ENCODE data around the gene WDR46. TPM values are rescaled to one million over a fixed set of nuclear protein-coding genes. Genes with fewer than 3 reads are reported as not detected.
A peak's percentile ranks its signal among the peaks of the same experiment; 100 is the strongest.

The WDR46 gene
- total and polyA plus RNA-seq, 10 of the 15 experiments (the other 5 are each of a cell fraction or from before 2014, with no cell fraction given) = 10.1 to 147 (median 86.0) TPM

- SMC1A ChIA-PET (ENCODE audit: uncharacterized antibody, unreplicated experiment) = interaction anchor here (0.6 to 2.1 kb wide), 6 partner anchors 8 to 21 kb away, joined by 3 to 13 read pairs (median 6); partner anchors contain the start of genes B3GALT4, PFDN6, TAPBP and WDR46
- no peak for DNase-seq (ENCODE audit: low read depth, low spot score)
- in situ Hi-C loops (cut with MboI) = no loop called here
- no peak for TF ChIP-seq EGR1 (IDR thresholded peaks at IDR 0.05; ENCODE audit: borderline replicate concordance in 1 of 2, low read depth in 2 of 2, low read length in 2 of 2)
- TF ChIP-seq SUZ12 (IDR thresholded peaks at IDR 0.05; ENCODE audit: unreplicated experiment) = no peak
- TF ChIP-seq GATAD2B (conservative IDR thresholded peaks at IDR 0.05; ENCODE audit: low read depth) = peak; percentile 31; the same call in 1 of the 2 replicates
- TF ChIP-seq RELB (IDR thresholded peaks at IDR 0.05; ENCODE audit: low read depth) = no peak
- 0 out of 2 replicates have a peak, but pooled peaks have one; percentile 5 for TF ChIP-seq RUNX3 (IDR thresholded peaks at IDR 0.05; ENCODE audit: low read length)
- TF ChIP-seq ATF3 (IDR thresholded peaks at IDR 0.05; ENCODE audit: borderline replicate concordance, extremely low read depth, low read depth, low read length) = peak; percentile 35; the same call in 1 of the 2 replicates
- TF ChIP-seq ETV6 (conservative IDR thresholded peaks at IDR 0.05 in 1 of 2, IDR thresholded peaks at IDR 0.05 in 1 of 2; ENCODE audit: borderline replicate concordance in 1 of 2, low read depth in 1 of 2) = no peak
- TF ChIP-seq ZNF592 (IDR thresholded peaks at IDR 0.05) = no peak
- peak; percentile 95 for TF ChIP-seq SPI1 (IDR thresholded peaks at IDR 0.05; ENCODE audit: borderline replicate concordance, insufficient read depth, low read depth, low read length)
- TF ChIP-seq STAT1 (conservative IDR thresholded peaks at IDR 0.05) = no peak
- TF ChIP-seq IRF4 (IDR thresholded peaks at IDR 0.05; ENCODE audit: low read depth, low read length) = peak; percentile 66
- TF ChIP-seq, protein P1, sequence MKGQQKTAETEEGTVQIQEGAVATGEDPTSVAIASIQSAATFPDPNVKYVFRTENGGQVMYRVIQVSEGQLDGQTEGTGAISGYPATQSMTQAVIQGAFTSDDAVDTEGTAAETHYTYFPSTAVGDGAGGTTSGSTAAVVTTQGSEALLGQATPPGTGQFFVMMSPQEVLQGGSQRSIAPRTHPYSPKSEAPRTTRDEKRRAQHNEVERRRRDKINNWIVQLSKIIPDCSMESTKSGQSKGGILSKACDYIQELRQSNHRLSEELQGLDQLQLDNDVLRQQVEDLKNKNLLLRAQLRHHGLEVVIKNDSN (IDR thresholded peaks at IDR 0.05; ENCODE audit: borderline replicate concordance, extremely low read length, insufficient read depth, low read depth, low read length) = peak; percentile 80
- 0 out of 4 replicates have a peak, but pooled peaks of 1 of the 2 experiments have one; percentile 11 for TF ChIP-seq EP300 (IDR thresholded peaks at IDR 0.05; ENCODE audit: borderline replicate concordance in 1 of 2, control insufficient read depth in 1 of 2, low read depth in 2 of 2, low read length in 2 of 2)
- 0 out of 2 replicates have a peak, but pooled peaks have one; percentile 23 for TF ChIP-seq PAX5 (IDR thresholded peaks at IDR 0.05; ENCODE audit: borderline replicate concordance, low read depth, low read length)
These were observed 8.4 kb upstream of the WDR46 start for GRCh38 chr6:33297406-33297955.

More at GRCh38 chr6:33297406-33297955, 8.4 kb upstream of the WDR46 start:
- Histone ChIP-seq H3K27ac (ENCODE audit: control insufficient read depth, insufficient read depth) (no peak overlapping the region), H3K9ac (ENCODE audit: control insufficient read depth, insufficient read depth, low read length) (peak overlapping the region; percentile 18; the same call in 1 of the 2 replicates), H3K9me3 (replicated peaks; ENCODE audit: control insufficient read depth, insufficient read depth, low read length) (no peaks in the 10 kb centered on the region), H3K4me3 (peak overlapping the region; percentile 100), H3K79me2 (ENCODE audit: control insufficient read depth, insufficient read depth, low read length) (peaks cover 4% of the 10 kb centered on the region; the same call in 1 of the 2 replicates), H4K20me1 (ENCODE audit: control insufficient read depth, insufficient read depth) (no peaks in the 10 kb centered on the region), H3K4me2 (ENCODE audit: control insufficient read depth, insufficient read depth) (peak overlapping the region; percentile 93), H3K4me1 (ENCODE audit: control insufficient read depth, insufficient read depth, low read length) (peaks cover 11% of the 10 kb centered on the region), H3K27me3 (replicated peaks in 1 of 2; ENCODE audit: control insufficient read depth in 2 of 2, insufficient read depth in 2 of 2, low read length in 1 of 2) (no peaks in the 10 kb centered on the region), H2AFZ (ENCODE audit: control insufficient read depth, low read depth, low read length) (peak overlapping the region; percentile 54), H3K36me3 (ENCODE audit: control insufficient read depth in 2 of 2, insufficient read depth in 2 of 2, low read length in 1 of 2) (peaks cover 0 to 10% of the 10 kb centered on the region in 2 experiments)
- ChIA-PET RAD21 (ENCODE audit: unreplicated experiment) (interaction anchor here (0.7 to 1.0 kb wide), 7 partner anchors 9 to 211 kb away, joined by 3 to 7 read pairs (median 3); partner anchors contain the start of genes B3GALT4, PFDN6, RPS18 and VPS52), CTCF (interaction anchor here (1.1 to 4.5 kb wide), 2 partner anchors 20 to 26 kb away, joined by 4 to 30 read pairs; partner anchors contain the start of genes B3GALT4, RPS18 and VPS52), POLR2A (interaction anchor here (0.6 to 3.4 kb wide), 12 partner anchors 8 to 271 kb away, joined by 3 to 41 read pairs (median 3); partner anchors contain the start of genes B3GALT4, PFDN6, RPS18 and TAPBP)
- peak; percentile 30 for ATAC-seq
- BruUV-seq (replicated peaks) = no TSS peak
- WGBS (ENCODE audit: insufficient coverage, insufficient replicate concordance, low lambda C conversion rate, missing lambda C conversion rate) = 3% methylated on average over 16 of the region's 16 CpGs
- intact Hi-C loops (cut with micrococcal nuclease; ENCODE audit: unreplicated experiment) = no loop called here
- FAIRE-seq = no peak

All from GM12878 (cell line).